ENCODE results near the gene IP6K2.

IP6K2 gene

DNA sequence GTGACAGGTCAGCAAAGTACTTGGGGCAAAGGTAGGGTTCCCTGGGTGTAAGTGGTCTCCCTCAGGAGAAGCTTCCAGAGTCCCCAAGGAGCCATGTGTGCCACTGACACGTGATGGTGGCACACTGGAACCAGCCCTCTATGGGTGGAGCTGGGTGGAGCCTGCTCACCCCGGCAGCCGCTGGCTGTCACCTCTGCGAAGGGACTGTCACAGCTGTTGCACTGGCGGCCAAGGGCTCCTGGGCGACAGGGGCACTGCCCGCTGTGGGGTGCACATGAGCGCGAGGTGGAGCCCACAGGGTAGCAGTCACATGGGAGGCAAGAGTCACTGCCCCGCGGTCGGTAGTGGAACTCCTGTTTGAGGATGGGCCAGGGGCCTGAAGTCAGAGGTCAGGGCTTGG lies 66.3 kb downstream of the IP6K2 start:
- Histone ChIP-seq H3K27me3 (ENCODE audit: insufficient read depth, low read length) (no peaks in the 10 kb centered on the region), H3K4me1 (ENCODE audit: insufficient read depth, low read length, severe bottlenecking) (peaks cover 7% of the 10 kb centered on the region), H3K4me2 (ENCODE audit: low read length) (no peak overlapping the region), H3K36me3 (ENCODE audit: insufficient read depth, low read length) (no peaks in the 10 kb centered on the region), H2AFZ (ENCODE audit: low read length) (no peak overlapping the region), H3K79me2 (ENCODE audit: insufficient read depth, low read length) (no peaks in the 10 kb centered on the region), H3K9ac (ENCODE audit: low read length) (no peak overlapping the region), H4K20me1 (ENCODE audit: insufficient read depth, low read length) (no peaks in the 10 kb centered on the region), H3K9me3 (ENCODE audit: low read length) (no peaks in the 10 kb centered on the region), H3K27ac (ENCODE audit: low read depth, low read length, poor library complexity, severe bottlenecking) (no peak overlapping the region), H3K4me3 (ENCODE audit: low read depth, low read length, poor library complexity, severe bottlenecking) (no peak overlapping the region), H3K9me2 (ENCODE audit: low read depth, low read length) (no peaks in the 10 kb centered on the region), H3F3A (ENCODE audit: insufficient read depth, low read length) (no peaks in the 10 kb centered on the region)
- TF ChIP-seq, protein P1, sequence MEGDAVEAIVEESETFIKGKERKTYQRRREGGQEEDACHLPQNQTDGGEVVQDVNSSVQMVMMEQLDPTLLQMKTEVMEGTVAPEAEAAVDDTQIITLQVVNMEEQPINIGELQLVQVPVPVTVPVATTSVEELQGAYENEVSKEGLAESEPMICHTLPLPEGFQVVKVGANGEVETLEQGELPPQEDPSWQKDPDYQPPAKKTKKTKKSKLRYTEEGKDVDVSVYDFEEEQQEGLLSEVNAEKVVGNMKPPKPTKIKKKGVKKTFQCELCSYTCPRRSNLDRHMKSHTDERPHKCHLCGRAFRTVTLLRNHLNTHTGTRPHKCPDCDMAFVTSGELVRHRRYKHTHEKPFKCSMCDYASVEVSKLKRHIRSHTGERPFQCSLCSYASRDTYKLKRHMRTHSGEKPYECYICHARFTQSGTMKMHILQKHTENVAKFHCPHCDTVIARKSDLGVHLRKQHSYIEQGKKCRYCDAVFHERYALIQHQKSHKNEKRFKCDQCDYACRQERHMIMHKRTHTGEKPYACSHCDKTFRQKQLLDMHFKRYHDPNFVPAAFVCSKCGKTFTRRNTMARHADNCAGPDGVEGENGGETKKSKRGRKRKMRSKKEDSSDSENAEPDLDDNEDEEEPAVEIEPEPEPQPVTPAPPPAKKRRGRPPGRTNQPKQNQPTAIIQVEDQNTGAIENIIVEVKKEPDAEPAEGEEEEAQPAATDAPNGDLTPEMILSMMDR (IDR thresholded peaks at IDR 0.05; ENCODE audit: low read length), result no peak
- no peak for TF ChIP-seq EZH2 (IDR thresholded peaks at IDR 0.05; ENCODE audit: borderline replicate concordance, low read length)

DNA sequence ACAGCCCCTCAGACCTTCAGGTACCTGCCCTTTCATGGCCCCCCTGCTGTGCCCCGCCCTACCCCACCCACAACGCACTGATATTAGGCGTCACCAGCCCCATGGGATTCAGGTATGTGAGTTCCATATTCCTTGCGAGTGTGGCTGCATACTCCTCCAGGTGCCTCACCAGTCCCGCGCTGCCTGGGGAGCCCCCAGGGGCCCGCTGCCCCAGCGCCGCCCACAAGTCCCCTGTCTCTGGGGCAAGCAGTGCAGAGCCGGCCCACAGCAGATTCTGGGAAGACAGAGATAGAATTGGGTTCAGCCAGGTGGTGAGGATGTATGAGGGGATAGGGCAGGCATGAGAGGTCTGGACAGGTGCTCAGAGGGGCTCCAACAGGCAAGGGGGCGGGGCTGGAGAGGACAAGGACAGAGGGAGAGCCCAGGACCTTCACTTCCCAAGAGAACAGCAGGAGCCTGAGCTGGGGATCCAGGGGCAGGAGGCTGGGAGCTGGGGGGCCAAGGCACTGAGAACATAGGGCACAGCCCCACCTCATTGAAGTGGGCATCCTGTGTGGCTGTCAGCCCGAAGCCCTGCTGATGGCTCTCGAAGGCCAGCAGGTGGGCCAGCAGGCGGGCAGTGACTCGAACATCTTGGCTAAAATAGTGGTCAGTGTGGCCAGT lies 68.7 kb downstream of the IP6K2 start:
- Histone ChIP-seq H3K9me2 (ENCODE audit: low read depth, low read length) (no peaks in the 10 kb centered on the region), H3K36me3 (ENCODE audit: insufficient read depth, low read length) (no peaks in the 10 kb centered on the region), H2AFZ (ENCODE audit: low read length) (no peak overlapping the region), H3K4me1 (ENCODE audit: insufficient read depth, low read length, severe bottlenecking) (no peaks in the 10 kb centered on the region), H3F3A (ENCODE audit: insufficient read depth, low read length) (no peaks in the 10 kb centered on the region), H3K27ac (ENCODE audit: low read depth, low read length, poor library complexity, severe bottlenecking) (no peak overlapping the region), H3K27me3 (ENCODE audit: insufficient read depth, low read length) (no peaks in the 10 kb centered on the region), H3K79me2 (ENCODE audit: insufficient read depth, low read length) (no peaks in the 10 kb centered on the region), H3K4me3 (ENCODE audit: low read depth, low read length, poor library complexity, severe bottlenecking) (no peak overlapping the region), H4K20me1 (ENCODE audit: insufficient read depth, low read length) (no peaks in the 10 kb centered on the region), H3K4me2 (ENCODE audit: low read length) (no peak overlapping the region), H3K9me3 (ENCODE audit: low read length) (no peaks in the 10 kb centered on the region), H3K9ac (ENCODE audit: low read length) (no peak overlapping the region)
- no peak for TF ChIP-seq EZH2 (IDR thresholded peaks at IDR 0.05; ENCODE audit: borderline replicate concordance, low read length)
- TF ChIP-seq, protein P1 (IDR thresholded peaks at IDR 0.05; ENCODE audit: low read length), result no peak

DNA sequence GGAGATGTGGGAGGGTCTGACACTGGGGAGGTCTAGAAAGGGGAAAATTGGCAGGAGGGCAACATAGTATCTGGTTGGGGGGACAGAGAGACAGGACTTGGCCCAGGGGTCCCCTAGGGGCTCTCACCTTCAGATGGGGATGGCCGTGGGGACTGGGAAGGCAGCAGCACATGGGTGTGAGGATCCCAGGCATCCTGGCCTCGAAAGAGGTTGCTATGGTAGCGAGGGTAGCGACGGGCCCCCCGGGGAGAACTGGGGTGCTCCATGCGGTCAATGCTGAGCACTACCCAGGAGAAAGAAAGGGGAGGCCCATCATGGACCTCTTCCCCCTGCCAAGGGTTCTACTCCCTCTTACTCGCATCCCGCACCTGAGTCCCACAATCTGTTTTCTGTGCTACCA lies 69.3 kb downstream of the IP6K2 start:
- no peak overlapping the region for H2AFZ ChIP-seq (ENCODE audit: low read length)
- H3K79me2 ChIP-seq (ENCODE audit: insufficient read depth, low read length), result no peaks in the 10 kb centered on the region
- H3K9me3 ChIP-seq (ENCODE audit: low read length), result no peaks in the 10 kb centered on the region
- H3K9me2 ChIP-seq (ENCODE audit: low read depth, low read length), result no peaks in the 10 kb centered on the region
- H3K27ac ChIP-seq (ENCODE audit: low read depth, low read length, poor library complexity, severe bottlenecking), result no peak overlapping the region
- H3K27me3 ChIP-seq (ENCODE audit: insufficient read depth, low read length), result no peaks in the 10 kb centered on the region
- no peak overlapping the region for H3K9ac ChIP-seq (ENCODE audit: low read length)
- no peak overlapping the region for H3K4me2 ChIP-seq (ENCODE audit: low read length)
- no peaks in the 10 kb centered on the region for H3F3A ChIP-seq (ENCODE audit: insufficient read depth, low read length)
- H3K4me3 ChIP-seq (ENCODE audit: low read depth, low read length, poor library complexity, severe bottlenecking), result no peak overlapping the region
- H4K20me1 ChIP-seq (ENCODE audit: insufficient read depth, low read length), result no peaks in the 10 kb centered on the region
- TF ChIP-seq, protein P1 (IDR thresholded peaks at IDR 0.05; ENCODE audit: low read length), result no peak
- TF ChIP-seq EZH2 (IDR thresholded peaks at IDR 0.05; ENCODE audit: borderline replicate concordance, low read length), result no peak
- H3K4me1 ChIP-seq (ENCODE audit: insufficient read depth, low read length, severe bottlenecking), result no peaks in the 10 kb centered on the region
- no peaks in the 10 kb centered on the region for H3K36me3 ChIP-seq (ENCODE audit: insufficient read depth, low read length)
